NCI-H1417 (cell line): Measurements from ENCODE around the gene LZTS2.

Source experiments
- DNase-seq, 3 experiments: peaks; one replicate each; lab custom pipeline; 2025; lab: John Stamatoyannopoulos, UW

Gene LZTS2

GRCh38 chr10:100979791-100980272 lies 19.8 kb upstream of the LZTS2 start:
- no peak for DNase-seq

DNA sequence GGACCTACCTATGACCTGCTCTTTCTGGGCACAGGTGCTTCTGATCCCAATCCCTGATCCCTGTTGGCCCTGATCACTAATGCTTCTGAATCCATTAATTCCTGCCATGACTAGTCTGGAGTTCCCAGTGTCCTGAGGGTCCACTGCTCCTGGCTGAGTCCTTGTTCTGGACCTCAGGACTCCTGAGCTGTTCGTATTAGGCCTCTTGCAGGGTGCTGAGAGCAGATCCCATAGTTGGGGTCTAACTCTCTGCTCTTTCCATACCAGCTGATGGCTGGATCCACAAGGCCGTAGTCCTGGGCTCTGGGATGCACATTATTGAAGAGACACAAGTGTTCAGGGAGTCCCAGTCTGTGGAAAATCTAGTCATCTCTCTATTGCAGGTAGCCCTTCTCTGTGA lies 19.3 kb upstream of the LZTS2 start:
- DNase-seq, result no peak

GRCh38 chr10:100980711-100981110 lies 18.9 kb upstream of the LZTS2 start:
- DNase-seq, result no peak

- no peak for DNase-seq
These were observed 18.3 kb upstream of the LZTS2 start for GRCh38 chr10:100981178-100981772.

GRCh38 chr10:100982916-100983830 lies 16.4 kb upstream of the LZTS2 start:
- no peak for DNase-seq

- DNase-seq, result no peak
These were observed 15.5 kb upstream of the LZTS2 start for GRCh38 chr10:100983868-100984671.

GRCh38 chr10:100984672-100985177 lies 14.9 kb upstream of the LZTS2 start:
- no peak for DNase-seq

- no peak for DNase-seq
These were observed 14.3 kb upstream of the LZTS2 start for GRCh38 chr10:100985336-100985735.

DNA sequence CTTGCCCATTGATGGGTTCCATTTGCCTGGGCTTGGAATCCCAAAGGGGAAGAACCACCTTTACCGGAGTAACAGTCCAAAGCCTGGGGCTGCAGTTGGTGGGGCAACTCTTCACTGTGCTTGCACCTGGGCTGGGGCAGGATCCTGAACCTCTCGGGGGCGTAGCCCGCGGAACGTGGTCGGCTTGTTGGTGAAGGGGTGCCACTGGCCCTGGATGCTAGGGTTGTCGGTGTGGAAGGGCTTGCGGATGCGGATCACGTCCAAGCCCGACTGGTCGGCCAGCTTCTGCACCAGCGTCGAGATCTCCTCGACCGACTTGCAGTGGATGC lies 13.0 kb upstream of the LZTS2 start:
- no peak for DNase-seq

DNA sequence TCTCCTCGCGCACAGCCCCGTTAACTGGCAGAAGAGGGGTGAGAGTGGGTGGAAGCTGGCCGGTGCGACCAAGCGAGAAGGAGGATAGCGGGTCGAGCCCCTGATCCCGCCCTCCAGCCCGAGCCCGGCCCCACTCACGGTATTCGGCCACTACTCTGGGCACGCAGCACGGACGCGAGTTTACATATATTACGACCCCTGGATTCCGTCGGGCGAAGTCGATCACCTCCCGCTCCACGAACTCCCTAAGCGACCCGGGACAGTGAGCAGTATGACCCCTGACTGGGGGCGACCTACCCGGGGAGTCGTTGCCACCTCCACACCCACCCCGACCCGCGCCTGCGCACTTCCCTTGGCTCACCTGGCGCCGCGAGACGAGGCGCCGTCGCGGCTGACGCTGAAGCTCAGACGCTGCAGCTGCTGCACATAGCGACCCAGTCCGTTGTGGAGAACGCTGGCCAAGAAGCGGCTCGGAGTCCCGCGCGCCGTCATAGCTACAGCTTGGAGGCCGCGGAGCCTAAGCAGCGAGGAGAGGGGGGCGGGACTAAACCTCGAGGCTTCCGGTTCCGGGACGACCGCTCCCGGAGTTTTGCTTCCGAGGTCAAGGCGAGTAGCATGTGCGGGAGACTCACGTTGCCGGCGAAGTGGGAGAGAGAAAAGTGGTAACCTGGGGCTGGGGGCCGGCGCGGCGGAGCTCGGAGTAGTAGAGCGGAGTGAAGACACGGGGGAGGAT lies 12.5 kb upstream of the LZTS2 start, which contains the start of the genes MRPL43 and TWNK:
Gene MRPL43, minus strand, starts transcription at position 546 of the 733 bp plus-strand sequence. Its CDS starts 54 bp downstream, at position 492.
Gene TWNK, plus strand, starts transcription at position 592 of the 733 bp plus-strand sequence. CDS start 668 bp downstream, outside the sequence.
- DNase-seq, result peak; percentile 57 to 77 (median 77)

DNA sequence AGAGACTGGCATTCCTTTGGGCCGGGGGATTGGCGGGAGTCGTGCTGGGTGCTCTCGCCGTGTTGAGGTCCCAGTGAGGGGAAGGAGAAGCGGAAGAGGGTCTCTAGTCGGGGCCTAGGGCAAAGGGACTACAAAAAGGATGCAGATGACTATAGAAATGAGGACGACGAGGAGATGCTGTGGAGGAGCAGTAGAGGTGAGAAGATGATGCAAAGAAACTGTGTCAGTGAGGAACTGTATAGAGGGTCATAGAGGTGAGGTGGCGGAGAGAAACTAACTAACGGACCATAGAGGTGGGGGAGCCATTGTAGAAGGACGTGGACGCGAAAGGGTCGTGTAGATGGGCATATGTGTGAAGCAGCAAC lies 11.9 kb upstream of the LZTS2 start:
- no peak for DNase-seq

- DNase-seq, result no peak
These were observed 11.4 kb upstream of the LZTS2 start for GRCh38 chr10:100988166-100988565.

DNA sequence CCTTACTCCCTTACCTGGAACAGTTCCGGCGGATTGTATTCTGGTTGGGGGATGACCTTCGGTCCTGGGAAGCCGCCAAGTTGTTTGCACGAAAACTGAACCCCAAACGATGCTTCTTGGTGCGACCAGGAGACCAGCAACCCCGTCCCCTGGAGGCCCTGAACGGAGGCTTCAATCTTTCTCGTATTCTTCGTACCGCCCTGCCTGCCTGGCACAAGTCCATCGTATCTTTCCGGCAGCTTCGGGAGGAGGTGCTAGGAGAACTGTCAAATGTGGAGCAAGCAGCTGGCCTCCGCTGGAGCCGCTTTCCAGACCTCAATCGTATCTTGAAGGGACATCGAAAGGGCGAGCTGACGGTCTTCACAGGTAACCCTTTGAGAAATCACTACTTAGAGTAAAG lies 10.5 kb upstream of the LZTS2 start:
- no peak for DNase-seq

DNA sequence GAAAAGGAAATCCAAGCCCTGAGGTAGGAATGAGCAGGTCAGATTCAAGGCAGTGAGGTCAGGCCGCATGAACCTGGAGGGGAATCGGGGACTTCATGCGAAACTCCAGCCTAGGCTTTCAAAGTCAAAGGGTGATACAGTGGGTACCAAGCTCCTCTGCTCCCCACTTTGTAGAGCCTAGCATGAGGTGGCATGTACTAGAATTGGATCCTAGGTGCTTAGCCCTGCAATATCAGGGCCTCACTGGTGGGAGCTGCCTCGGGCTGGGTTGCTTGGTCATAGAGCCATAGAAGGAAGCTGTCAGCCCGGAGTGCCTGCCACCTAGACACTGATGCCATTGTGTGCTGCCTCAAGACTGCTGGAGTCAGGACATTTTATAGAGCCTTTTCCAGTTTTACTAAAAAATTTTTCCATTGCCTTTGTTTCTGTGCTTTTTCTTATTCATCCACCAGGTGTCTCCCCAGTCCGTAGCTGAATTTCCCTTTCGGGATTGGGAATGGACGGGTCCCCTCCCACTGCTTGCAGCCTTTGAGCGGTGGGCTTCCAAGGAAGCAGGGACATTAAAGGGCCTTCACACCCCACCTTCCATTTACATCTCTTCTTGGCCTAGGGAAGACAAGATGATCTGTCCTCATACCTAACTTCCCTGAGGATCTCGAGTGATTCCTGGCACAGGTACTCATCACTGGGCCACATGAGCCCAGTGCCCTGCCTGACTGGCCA lies 5.5 kb upstream of the LZTS2 start:
- DNase-seq, result peak in 1 of 3 experiments; percentile 18

DNA sequence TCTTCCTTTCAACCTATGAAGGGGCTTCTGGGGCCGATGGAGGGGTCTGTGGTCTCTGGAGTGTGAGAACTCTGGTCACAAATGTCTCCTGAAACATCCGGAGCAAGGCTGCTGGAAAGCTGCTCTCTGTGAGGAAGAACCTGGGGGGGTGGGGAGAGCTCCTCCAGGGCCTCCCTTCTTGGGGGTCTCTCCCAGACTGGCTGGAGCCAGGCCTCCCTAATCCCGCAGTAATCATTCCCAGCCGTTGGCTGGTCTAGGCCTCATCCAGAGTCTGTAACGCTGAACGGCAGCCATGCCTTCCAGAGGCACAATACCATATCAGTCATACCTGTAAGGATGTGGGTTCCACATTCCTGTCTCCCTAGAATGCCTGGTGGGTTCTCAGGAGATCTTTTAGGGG lies 4.4 kb upstream of the LZTS2 start:
- DNase-seq, result no peak

GRCh38 chr10:100996678-100997359 lies 2.8 kb upstream of the LZTS2 start:
- DNase-seq, result peak; percentile 10 to 66 (median 59)

DNA sequence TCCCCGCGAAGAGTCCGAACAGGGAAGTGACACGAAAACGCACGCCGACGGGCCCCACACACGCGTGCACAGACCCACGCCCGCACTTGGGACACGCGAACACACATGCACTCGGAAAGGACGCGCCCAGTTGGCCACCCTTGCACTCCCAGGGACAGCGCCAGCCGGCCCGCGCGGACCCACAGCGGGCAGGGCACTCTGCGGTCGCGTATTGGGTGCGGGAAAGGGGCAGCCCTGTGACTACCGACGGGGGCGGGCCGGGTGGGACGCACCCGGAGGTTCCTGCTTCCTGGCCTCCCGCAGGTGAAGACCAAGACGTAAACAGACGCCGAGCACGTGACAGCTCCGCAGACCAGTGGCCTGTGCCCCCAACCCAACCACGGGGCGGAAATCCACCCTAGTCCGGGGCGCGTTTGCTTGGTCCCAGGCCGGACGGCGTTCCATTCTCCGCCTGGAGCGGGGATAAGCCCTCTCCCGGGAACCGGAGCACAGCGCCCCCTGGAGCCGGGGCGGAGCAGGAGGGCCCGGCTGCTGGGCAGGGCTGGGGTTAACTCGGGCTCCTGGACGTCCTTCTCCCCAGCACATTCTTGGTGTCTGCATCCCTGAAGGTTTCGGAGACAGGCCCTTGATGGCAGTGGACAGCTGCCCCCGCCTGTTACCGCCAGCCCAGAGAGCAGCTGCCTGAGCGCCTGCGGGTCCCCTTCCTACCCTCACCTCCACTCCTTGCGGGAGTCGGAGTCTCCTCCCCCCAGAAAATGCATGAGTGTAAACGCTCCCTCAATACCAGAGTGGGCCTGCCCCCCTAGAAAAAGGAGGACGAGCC lies 2.0 kb upstream of the LZTS2 start:
- peak in 2 of 3 experiments; percentile 46 to 72 for DNase-seq

- peak; percentile 80 to 95 (median 87) for DNase-seq
These were observed 1.2 kb upstream of the LZTS2 start for GRCh38 chr10:100998183-100998990.
